NCI-H1092 (cell line): Measurements from ENCODE around the gene EPS8L3.
"Not testable (repeated sequence)": the region's sequence is repeated elsewhere in the genome, so short reads cannot be mapped to it uniquely, and the experiment has no call there.

Experiments
- DNase-seq: peaks from one replicate; lab custom pipeline; 2025; lab: John Stamatoyannopoulos, UW

The EPS8L3 gene

DNA sequence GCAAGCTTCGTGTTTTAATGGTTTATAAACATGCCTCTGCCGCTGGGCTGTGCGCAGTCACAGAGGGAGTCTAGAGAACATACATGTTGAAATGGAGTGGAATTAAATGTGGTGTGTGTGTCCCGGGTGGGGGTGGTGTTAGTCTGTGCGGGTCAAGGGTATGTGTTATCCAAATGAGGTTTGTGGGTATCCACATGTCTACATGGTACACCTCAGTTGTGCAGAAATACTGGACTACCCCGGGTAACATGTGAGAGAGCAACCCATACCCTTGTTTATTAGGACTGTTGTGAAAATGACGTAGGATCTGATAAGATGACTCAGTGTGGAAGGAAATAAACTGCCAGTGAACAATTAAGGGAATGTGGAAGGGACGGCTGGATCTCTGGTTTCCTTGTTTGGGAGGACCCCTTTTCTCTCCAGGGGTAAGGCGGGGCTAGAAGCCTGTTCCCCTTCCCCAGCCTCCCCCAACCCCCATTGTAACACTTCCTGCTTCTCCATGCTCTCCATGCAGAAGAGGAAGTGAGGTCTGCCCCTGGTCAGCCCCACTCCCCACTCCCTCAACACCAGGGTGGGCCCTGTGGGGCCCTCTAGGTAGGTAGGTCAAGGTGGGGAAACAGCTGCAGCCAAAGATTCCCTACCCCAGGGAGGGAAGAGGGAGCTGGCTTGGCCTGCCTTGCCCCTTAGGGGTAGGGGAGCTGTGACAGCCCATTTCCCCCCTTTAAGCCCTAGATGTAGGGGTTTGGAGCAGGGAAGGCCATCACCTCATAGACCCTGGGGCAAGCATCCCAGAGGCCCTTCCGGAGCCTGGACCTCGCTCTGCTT lies 690 bp downstream of the EPS8L3 start:
- DNase-seq: no peak

DNA sequence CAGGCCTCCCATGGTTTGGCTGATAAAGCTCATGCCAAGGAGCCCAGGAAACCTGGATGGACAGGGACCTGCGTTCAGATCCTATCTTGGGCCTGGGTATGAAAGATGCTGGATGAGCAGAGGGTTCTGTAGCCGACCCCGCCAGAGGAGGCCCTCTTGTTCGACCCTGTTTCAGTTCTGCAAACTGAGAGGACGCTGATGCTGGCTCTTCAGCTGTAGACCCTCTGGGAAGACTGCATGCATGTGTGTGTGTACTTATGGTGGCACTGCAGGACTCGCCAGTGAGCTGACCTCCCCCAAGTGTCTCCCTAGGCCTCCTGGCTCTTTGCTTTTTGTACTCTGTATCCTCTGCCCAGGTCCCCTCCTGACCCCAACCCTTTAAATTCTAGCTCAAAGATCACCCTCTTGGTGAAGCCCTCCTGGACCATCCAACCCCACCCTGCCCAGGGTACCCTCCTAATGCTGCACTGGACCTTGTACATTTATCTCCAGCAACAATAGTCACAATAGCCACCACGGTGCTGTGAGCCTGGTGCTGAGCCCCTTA lies 1.6 kb downstream of the EPS8L3 start:
- no peak for DNase-seq

DNA sequence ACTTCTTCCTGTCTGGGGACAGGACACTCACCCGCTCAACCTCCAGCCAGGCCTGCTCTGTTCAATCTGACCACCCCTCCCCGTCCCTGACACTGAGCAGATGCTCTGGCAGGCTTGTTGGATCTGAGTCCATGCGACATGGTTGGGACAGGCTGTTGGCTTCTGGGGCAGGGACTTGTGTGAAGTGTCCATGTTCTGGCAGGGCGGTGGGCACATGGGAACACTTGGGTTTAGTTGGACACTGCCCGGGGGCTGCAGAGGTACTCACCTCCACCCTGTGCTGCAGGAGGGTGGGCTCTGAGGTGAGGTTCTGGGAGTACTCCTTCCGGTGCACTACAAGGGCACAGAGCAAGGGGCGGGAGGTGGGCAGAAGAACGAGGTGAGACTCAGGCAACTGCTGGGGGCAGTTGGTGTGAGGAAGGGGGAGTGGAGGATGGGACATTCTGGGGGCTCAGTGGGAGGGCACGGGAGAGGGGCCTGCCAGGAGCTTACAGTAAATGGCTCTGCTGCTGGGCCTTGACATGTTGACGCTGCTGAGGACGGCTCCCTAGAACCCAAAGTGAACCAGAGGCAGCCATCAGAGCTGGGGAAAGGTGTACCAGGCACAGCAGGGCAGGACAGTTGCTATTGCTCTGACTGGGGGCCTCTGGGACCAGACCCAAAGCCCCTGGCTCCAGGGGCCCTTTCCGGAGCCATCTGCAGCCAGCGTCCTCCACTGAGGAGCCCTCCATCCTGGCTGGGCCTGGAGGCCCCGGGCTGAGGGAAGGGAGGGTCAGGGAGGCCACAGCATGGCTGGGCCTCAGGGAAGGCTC lies 2.3 kb downstream of the EPS8L3 start:
- DNase-seq: no peak

DNA sequence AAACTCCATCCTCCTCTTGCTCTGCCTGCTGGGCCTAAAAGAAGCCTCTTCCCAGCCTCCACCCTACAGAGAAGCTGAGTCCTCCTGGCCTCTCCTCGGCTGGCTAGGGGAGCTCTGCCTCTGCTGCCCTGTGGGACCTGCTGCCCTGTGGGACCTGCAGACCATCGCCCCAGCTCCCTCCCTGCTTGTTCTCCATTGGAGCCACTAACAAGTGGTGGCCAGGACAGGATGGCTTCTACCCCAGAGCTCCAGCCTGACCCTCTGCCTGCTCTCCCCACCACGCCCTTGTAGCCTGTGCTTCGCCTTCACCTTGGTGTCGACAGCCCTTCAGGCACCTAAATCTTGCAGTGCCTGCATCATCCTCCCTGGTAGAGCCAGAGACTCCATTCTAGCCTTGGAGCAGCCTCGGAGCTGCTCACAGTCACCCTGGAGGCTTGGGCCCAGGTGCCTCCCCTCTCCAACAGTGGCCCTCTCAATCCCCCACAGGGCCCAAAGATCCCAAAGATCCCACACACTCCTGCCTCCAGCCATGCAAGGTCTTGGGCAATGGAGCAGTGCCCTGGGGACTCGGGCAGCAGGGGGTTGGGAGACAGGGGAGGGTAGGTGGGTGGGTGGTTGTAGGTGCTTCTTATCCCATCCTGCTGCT lies 3.0 kb downstream of the EPS8L3 start:
- no peak for DNase-seq

DNA sequence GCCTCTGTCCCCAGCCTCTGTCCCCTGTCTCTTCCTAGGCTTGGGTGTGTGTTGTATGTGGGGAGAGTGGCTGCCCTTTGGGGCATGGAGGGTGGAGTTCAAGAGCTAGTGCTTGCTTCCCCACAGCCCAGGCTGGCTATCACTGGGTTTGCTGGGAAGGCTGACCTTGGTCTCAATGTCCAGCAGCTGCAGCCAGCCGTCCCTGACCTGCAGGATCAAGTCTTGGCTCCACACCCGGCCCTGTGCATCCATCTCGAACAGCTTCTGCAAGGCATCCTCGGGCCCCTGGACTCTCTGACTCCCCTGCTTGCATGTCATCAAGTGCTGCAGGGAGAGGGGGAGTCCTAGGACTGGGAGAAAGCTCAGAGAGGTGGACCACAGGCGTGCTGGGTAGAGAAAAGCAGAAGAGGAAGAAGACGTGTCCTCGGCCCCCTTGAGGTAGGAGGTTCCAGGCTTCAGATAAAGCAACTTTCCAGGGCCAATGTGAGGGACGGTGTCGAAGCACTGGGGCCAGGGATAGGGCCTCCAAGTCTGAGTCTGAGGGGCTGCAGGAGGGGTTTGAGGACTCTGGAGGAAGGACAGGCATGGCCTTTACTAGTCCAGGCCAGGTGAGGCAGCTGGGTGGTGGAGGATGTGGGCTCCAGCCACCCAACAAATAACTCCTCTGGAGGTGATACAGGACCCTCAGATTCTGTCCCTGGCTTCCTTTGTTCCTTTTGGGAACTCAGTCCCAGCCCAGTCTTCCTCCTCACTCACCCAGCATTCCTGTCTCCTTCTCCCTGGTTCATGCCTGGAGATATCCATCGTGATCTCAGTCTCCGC lies 4.0 kb downstream of the EPS8L3 start:
- DNase-seq: no peak

DNA sequence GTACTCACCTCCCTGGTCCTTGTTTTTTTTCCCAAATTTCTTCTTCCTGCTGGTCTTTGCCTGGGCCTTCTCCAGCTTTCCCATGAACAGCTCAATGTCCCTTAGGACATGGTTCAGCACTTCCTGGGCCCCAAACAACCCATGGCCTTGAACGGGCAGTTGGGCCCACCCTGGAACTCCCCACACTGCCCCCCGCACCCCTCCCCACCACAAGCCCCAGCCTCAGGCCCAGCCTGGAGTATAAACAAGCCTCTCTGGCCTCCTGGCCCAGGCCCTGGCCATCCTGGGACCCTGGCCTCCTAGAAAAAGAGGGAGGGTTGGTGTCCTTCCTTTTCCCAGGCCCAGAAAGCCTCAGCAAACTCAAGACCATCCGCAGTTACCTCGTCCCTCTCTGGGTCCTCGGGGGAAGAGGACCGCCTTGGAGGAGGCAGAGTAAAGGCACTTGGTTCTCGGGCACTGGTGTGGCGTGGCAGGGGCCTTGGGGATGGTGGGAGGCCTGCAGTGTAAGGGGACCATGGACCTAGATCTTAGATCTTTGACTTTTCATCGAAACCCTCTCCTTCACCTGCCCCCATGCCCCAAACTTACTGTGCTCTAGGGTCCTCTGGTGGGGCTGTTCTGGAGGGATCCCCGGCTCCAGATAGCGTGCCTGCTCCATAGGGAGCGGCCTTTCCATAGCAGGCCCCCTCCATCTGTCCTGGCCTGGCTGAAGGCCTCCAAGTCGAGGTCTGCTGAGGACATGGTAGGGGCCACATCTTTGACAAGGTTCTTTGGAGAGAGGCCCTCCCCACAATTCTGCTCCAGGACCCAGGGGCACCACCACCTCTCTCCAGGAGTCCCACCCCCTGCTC lies 5.6 kb downstream of the EPS8L3 start:
- no peak for DNase-seq

DNA sequence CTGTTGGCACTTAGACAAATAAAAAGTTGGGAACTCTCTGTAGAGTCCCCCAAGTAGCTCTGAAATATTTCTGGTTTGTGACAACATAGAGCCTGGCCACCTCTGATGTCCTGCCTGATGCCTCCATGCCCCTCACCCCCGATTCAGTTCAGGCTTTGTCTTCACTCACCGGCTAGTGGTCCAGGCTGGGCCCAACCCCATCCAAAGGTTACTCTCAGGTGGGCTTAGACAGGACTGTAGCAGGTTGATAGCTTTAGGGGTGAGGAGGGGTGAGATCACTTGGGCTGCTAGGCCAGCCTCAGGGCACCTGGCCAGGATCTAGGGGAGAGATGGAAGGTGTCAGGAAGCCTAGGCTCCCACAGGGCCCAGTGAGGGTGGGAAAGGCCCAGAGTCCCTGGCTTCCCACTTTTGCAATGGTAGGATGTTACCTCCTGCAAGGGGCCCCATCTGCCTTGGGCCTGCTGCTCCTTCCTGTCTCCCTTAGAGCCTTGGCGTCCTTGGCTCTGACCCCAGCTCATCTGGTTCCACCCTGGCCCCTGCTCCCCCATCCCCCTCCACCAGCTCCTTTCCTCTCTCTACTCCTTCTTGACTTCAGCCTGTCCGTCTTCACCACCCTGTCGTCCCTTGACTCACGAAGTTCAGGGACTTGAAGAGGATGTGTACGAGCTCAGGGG lies 6.7 kb downstream of the EPS8L3 start:
- no peak for DNase-seq

DNA sequence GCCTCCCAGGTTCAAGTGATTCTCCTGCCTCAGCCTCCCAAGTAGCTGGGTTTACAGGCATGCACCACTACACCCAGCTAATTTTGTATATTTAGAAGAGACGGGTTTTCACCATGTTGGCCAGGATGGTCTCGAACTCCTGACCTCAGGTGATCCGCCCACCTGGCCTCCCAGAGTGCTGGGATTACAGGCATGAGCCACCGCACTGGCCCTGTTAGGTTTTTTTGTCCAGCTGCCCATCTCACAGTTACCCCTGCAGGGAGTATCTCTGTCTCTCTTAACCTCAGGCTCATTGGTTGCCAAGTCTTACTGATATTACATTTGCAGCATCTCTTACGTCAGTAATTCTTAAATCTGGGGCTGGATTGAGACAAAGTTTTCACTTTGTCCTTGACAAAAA lies 7.4 kb downstream of the EPS8L3 start:
- DNase-seq: not testable (repeated sequence)

DNA sequence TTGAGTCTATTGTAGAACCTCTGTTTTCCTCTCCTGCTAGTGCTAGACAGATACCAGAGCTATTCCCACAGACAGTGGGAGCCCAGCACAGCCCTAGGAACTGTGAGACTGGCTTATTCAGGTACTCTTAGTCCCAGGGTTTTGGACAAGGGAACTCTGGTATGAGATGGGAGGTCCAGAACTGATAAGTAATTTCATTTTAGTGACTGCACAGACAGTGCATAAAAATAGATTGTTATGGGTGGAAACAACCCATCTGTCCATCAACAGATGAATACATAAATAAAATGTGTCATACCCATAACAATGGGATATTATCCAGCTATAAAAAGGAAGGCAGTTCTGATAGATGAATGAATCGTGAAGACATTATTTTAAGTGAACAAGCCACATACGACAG lies 9.0 kb downstream of the EPS8L3 start:
- DNase-seq: no peak

DNA sequence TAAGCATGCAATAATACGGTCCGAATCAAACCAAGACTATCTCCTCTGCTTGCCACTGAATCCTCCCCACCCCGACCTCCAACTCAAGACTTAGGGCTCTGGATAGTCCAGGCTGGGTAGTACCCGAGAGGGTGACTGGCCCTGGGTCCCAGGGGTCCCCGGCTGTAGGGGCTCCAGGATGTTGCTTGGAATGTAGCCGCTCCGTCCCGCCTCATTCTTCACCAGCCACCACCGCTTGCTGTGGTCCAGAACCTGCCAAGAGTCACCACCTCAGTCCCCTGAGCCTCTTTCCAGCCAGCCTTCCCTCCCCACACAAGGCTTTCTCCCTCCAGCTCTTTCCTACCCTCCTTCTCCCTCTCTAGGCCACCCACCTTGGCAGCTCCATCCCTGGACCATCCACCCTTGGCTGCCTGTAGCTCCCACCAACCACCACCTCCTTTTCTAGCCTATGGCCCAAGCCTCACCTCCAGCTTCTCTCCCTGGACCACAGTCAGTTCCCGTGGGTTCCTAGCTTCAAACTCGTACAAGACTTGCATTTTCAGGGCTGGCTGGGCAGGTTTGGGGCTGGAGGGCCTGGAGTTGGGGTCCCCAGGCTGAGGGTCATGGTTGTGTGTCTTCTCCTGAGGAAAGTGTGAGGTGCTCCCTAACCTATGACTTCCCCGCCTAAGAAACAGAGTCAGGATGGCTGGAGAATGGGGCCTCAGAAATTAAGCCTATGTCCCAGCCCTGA lies 12.0 kb downstream of the EPS8L3 start:
- no peak for DNase-seq

DNA sequence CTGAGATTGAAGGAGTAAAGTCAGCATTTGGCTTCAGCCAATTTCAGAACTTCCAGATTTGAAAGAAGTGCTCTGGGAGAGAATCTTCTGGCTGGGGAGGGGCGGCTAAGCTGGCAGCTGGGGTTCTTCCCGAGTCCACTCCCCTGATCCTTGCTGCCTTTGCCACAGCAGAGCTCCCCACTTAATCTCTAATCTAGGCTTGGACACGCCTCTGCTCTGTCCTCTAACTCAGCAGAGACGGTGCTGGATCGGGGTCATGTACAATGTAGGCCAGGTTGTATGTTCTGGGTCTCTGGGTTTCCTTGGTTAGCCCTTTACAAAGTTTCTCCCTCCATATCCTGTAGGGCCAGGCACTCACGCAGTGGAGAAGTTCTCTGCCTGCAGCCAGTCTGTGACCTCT lies 12.8 kb downstream of the EPS8L3 start:
- DNase-seq: no peak

DNA sequence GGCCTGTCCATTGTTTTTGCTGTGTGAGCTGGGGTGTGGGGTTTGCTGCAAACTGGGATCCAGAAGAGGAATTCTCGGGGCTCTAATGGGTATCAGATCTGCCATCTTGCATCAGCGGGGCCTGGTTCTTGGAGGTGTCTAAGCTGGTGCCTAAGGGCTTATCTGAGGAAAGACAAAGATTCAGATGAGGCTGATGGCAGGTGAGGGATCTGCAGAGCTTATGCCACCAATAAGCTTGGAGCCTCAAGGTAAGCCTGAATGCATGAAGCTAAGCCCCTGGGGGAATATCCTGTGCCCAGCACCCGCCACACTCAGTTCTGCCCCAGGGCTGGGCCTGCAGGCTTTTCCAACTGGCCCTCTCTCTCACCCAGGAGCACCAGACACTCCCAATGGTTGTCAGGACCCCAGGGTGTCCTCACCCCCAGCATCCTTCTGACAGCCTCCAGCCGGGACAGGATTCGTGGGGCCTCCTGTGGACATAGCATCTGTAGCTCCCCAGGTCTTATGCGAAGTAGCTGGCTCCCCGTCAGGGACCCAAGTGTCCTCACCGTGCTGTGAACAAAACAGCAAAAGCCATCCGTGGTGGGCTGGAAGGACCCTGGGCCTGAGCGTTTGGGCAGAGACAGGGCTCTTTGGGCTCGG lies 13.4 kb downstream of the EPS8L3 start:
- DNase-seq: no peak

DNA sequence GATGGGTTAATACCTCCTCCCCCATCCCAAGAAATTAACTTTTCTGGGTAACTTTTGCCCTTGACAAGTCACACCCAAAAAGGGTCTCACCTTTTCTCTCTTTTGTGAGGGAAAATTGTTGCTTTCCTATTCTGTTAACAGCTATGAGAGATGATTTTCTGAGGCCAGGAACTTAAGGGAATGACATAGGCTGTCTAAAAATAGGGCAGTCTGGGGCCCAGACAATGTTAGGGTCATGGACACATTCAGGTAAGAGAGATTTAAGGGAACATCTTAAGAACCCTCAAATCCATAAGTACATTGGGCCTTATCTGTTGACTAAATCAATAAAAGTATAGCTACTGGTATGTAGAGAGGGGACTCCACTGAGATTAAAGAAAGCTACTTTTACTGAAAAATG lies 14.5 kb downstream of the EPS8L3 start:
- DNase-seq: no peak

DNA sequence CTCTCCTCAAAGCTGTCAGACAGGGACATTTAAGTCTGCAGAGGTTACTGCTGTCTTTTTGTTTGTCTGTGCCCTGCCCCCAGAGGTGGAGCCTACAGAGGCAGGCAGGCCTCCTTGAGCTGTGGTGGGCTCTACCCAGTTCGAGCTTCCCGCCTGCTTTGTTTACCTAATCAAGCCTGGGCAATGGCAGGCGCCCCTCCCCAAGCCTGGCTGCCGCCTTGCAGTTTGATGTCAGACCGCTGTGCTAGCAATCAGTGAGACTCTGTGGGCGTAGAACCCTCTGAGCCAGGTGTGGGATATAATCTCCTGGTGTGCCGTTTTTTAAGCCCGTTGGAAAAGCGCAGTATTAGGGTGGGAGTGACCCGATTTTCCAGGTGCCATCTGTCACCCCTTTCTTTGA lies 15.4 kb downstream of the EPS8L3 start:
- not testable (repeated sequence) for DNase-seq

DNA sequence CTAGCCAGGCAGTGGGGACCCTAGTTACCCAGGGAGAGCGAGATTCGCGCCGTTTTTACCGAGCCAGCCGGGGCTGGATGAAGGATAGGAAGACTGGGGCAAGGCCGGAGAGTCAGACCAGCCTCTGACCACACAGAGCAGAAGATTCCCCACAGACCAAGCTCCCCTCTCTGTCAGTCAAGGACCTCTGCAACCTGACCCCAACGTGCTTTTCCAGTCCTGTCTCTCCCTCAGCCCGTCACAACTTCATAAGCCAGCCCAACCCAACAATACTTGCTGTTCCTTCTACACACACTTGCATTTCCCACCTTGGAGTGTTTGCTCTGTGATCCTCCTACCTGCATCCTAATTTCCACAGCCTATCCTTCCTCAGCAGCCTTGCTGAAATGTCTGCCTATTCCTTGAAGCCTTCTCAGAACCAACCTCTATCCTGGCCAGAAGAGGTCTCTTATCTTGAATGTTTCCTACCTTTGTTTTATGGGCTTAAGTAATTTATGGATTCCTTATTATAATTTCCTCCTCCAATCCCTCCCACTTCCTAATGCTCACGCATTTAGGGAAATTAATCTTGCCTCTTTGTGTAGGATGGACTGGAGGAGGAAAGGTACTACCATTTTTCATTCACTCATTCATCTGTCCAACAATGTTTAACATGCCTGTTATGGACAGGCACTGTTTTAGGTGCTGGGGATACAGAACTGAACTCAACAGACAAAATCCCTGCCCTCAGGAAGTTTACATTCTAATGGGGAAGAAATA lies 22.9 kb downstream of the EPS8L3 start, which contains the start of gene GSTM3:
TSS of gene GSTM3 (minus strand) at position 424 of the 759 bp plus-strand sequence. CDS start 751 bp downstream, outside the sequence.
- peak; percentile 18 for DNase-seq

DNA sequence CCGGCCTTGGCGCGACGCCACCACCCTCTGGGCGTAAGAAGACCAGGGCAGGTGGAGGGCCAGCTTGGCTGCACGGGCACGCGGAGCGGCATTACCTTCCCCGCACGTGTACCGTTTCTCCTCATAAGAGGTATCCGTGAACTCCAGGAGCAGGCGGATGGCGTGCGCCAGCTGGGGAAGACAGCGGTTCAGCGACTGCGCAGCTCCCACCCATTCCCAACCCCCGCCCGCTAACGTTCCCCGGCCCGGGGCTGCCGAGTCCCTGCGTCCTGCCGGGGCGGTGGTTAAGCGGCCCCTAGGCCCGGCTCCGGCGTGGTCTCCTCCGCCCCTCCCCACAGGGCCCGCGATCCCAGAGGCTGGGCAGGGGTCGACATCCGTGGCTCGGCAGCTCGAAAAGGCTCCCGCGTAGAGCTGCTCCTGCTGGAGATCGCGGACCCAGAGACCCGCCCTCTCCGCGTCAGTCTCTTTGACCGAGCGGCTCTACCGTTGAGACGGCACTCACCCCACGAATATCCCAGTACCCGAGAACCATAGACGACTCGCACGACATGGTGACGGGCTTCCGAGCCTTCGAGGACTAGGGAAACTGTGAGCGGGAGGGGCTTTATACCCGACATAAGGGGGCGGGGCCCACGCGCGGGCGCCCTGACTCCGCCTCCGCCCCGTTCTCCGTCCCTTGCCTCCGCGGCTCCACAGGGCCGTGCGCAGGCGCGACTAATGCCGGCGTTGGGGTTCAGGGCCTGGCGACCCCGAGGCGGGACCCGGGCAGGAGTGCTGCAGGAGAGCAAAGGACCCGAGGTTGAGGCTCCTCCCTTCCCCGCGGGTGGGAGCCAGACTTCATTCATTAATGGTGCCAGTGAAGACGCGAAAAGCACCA lies 23.7 kb downstream of the EPS8L3 start:
- peak; percentile 55 for DNase-seq
